Epidermal melanocyte (primary cell): ENCODE measurements around the gene ADSS1.

ENCODE experiments used
- DNase-seq: peaks from one replicate; pipeline ENCODE4 v3.0.0; 2011; ENCODE audit warnings: low spot score; ENCODE audit not compliant: insufficient read length

The ADSS1 gene

DNA sequence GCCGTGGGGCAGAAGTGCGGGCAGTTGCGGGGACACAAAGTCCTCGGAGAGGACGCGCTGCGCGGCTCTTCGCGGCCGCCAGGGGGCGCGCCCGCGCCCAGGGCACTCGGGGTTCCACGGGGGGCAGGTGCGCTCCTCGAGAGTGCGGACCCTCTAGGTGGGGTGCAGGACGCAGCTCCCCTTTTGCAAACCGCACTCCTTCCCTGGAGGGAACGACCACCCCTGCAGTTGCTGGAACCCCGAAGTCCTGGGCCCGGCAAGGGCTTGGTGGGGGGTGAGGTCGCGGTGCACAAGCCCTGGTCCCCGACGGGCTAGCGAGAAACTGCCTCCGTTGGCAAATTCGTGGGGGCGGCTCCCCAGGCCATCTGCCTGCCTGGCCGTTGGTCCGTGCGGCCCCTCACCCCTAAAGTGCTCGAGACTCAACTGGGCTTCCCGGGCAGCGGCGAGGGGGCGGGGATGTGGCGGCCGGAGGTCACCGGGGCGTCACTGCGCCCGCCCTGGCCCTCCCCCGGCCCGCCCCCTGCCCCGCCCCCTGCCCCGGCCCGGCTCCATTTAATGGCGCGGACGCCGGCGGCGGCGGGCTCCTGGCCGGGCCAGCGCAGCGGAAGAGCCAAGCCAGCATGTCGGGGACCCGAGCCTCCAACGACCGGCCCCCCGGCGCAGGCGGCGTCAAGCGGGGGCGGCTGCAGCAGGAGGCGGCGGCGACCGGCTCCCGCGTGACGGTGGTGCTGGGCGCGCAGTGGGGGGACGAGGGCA lies at the start of gene ADSS1:
ADSS1 (plus strand) TSS at position 579 of the 756 bp plus-strand sequence; CDS start at position 621, 42 bp downstream.
- DNase-seq = peak; percentile 83

GRCh38 chr14:104675447-104675846 lies 48.6 kb upstream of the ADSS1 start:
- no peak for DNase-seq

DNA sequence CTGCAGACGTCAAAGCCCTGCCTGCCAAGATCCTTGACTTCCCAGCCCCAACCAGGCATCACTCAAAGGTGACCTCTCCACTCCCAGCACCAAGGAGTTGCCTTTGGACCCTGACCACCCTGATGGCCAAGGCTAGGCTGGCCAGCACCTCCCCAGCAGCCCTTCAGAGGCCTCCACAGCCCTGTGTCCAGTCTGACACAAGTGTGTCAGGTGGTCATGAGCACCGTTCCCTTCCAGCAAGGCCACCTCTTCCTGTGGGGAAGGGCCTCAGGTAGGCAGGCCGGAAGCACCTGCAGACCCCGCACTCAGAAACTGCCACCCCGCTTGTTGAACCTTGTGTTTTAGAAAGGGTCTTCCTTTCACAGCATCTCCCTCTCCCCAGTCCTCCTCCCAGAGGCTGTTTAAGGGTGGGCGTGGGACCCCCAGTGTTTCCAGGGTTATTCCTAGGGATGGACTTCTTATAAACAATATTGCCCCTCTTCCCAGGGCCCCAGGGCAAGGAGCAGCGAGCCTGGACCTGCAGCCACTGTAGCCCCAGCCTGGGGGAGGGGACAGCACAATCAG lies 47.8 kb upstream of the ADSS1 start:
- no peak for DNase-seq

DNA sequence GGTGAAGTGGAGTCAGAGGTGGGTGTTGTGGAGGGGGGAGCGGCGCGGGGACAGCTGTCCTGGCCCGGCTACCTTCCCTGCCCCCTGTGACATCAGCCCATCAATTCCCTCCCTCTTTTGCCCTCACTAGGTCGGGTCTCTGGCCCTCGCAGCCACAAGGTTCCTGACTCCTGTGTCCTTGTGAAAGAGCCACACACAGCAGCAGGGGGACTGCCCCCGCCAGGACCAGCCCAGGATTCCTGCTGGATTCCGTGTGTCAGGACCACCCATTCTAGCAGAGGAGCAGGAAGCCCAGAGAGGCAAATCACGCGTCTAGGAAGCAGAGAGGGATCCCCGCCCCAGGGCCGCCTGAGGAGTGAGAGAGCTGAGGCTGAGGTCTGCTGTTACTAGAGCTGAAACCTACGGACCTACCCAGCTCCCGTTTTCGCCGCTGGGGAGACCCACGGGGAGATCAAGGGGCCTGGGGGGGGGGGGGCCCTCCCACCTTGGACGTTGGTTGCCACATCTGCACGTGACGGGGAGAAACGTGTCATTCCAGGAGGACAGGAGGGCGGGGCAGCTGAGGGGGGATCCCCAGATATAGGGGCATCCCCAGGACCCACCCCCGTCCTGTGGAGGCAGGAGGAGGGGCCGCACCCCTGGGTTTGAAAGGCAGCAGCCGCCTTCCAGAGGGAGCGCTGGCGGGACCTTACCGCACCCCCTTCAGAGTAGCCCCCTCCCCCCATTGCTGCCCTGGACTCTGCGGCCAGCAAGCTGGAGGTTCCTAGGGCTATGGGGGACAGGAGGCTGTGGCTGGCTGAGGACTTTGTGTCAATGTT lies 47.1 kb upstream of the ADSS1 start:
- no peak for DNase-seq

DNA sequence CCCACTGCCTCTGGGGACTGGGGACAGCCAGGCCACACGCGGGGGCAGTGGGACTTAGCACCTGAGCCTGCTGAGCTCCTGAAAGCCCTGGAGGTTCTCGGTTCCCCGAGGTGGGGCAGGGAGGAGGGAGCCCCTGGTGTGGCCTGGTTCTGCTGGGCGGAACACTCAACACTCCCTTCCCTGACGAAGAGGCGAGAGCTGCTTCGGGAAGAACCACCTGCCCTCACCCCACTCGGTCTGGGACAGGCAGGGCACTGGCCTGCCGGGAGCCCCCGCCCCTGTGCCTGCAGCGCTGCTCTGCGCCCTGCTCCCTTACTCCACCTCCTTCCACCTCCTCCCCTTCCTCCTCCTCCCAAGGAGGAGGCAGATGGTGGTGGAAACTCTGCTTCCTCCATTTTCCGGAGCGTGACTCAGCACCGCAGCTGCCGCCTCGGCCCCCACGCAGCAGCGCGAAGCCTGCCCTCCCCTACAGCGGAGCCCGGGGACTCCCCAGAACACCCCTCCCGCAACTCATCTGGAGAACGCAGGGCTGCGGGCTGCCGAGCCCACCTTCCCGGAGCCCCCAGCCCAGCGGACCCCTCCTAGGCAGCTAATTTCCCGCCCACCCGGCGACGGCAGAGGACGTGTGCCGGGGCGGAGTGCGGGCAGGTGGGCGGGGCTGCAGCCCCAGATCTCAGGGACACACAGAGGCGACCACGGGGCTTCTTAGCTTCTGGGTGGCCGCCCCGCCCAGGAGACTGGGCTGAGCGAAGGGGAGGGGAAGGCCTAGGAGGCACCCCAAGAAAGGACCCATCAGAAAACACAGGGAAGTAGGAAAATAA lies 46.3 kb upstream of the ADSS1 start:
- DNase-seq = peak; percentile 72

- DNase-seq = no peak
These were observed 45.7 kb upstream of the ADSS1 start for GRCh38 chr14:104678346-104678745.

DNA sequence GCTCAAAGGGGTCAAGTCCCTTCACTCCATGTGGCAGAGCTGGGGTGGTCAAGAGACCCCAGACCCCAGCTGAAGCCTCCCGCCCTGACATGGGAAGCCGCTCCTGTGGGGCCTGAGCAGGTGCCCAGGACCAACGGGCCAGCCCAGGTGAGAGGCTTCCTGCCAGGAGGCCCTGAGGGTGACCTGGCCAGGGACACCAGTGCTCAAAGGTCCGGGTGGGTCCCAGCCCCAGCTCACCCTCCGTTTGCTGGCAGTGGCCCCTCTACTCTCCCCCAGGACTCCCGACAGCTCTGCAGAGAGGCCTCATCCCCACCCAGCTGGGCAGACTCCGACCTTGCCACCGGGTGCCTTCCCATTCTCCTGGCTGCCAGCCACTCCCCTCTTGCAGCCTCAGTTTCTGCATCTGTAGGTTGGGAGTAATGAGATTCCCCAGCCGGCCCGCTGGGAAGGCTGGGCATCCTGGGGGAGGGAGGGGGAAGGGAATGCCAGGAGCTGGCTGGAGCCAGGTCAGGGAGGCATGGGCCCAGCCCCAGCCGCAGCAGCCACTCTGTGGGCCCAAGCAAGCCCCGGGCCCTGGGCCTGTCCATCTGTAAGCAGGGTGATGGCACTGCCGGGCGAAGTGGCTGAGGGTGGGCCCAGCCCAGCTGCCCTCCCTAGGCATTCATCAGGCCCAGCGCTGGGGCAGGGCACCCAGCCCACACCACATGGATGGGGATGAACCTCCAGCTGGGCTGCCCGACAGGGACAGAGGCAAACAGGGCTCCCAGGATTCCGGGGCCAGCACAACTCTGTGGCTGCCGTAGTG lies 44.9 kb upstream of the ADSS1 start:
- no peak for DNase-seq

GRCh38 chr14:104680056-104680805 lies 43.8 kb upstream of the ADSS1 start:
- DNase-seq = no peak

- DNase-seq = peak; percentile 68
These were observed 43.0 kb upstream of the ADSS1 start for GRCh38 chr14:104680806-104681688.

- peak; percentile 98 for DNase-seq
These were observed 42.3 kb upstream of the ADSS1 start for GRCh38 chr14:104681689-104682074.

- DNase-seq = no peak
These were observed 41.9 kb upstream of the ADSS1 start for GRCh38 chr14:104682107-104682593.

GRCh38 chr14:104683653-104684448 lies 40.2 kb upstream of the ADSS1 start:
- no peak for DNase-seq

GRCh38 chr14:104684449-104684821 lies 39.6 kb upstream of the ADSS1 start:
- no peak for DNase-seq

GRCh38 chr14:104685216-104685997 lies 38.6 kb upstream of the ADSS1 start:
- DNase-seq = no peak

- no peak for DNase-seq
These were observed 37.9 kb upstream of the ADSS1 start for GRCh38 chr14:104685998-104686610.

GRCh38 chr14:104686624-104687517 lies 37.2 kb upstream of the ADSS1 start:
- DNase-seq = no peak
